Nephron (organoid): ENCODE data around the gene TEX36.
A peak's percentile ranks its signal among the peaks of the same experiment; 100 is the strongest.

Experiments
- H3K27ac Mint-ChIP-seq, 3 experiments: 2 replicates each; pipeline ENCODE4 v1.8.0; 2020; ENCODE audit warnings: mixed read lengths in 3 of 3, mild to moderate bottlenecking in 2 of 3, moderate library complexity in 1 of 3
- H3K27me3 Mint-ChIP-seq: 2 replicates; pipeline ENCODE4 v1.8.0; 2021; ENCODE audit warnings: low read depth, mild to moderate bottlenecking, moderate library complexity, mixed read lengths
- H3K36me3 Mint-ChIP-seq: 2 replicates; pipeline ENCODE4 v1.8.0; 2020; ENCODE audit warnings: low read depth, mixed read lengths
- H3K4me1 Mint-ChIP-seq: 2 replicates; pipeline ENCODE4 v1.8.0; 2020; ENCODE audit warnings: mixed read lengths
- H3K4me3 Mint-ChIP-seq, 3 experiments: 2 replicates each; pipeline ENCODE4 v1.8.0; 2020; ENCODE audit warnings: mild to moderate bottlenecking in 3 of 3, mixed read lengths in 3 of 3, moderate library complexity in 2 of 3
- H3K9me3 Mint-ChIP-seq: 2 replicates; pipeline ENCODE4 v1.8.0; 2020; ENCODE audit warnings: mixed read lengths
- TF ChIP-seq, protein P1 (sequence below), 3 experiments: fragments of 200-600 bp; sonication (generic); IDR thresholded peaks; one replicate each; pipeline ENCODE4 v1.5.0; 2021; ENCODE audit warnings: antibody characterized with exemption in 3 of 3; ENCODE audit not compliant: unreplicated experiment in 3 of 3

Gene TEX36

GRCh38 chr10:125693524-125693847, 10.5 kb upstream of the TEX36 start:
- H3K4me1 Mint-ChIP-seq = peaks cover 26% of the 10 kb centered on the region
- TF ChIP-seq, protein P1, sequence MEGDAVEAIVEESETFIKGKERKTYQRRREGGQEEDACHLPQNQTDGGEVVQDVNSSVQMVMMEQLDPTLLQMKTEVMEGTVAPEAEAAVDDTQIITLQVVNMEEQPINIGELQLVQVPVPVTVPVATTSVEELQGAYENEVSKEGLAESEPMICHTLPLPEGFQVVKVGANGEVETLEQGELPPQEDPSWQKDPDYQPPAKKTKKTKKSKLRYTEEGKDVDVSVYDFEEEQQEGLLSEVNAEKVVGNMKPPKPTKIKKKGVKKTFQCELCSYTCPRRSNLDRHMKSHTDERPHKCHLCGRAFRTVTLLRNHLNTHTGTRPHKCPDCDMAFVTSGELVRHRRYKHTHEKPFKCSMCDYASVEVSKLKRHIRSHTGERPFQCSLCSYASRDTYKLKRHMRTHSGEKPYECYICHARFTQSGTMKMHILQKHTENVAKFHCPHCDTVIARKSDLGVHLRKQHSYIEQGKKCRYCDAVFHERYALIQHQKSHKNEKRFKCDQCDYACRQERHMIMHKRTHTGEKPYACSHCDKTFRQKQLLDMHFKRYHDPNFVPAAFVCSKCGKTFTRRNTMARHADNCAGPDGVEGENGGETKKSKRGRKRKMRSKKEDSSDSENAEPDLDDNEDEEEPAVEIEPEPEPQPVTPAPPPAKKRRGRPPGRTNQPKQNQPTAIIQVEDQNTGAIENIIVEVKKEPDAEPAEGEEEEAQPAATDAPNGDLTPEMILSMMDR (IDR thresholded peaks at IDR 0.05; ENCODE audit: unreplicated experiment in 3 of 3) = no peak
- no peaks in the 10 kb centered on the region for H3K9me3 Mint-ChIP-seq
- no peaks in the 10 kb centered on the region for H3K36me3 Mint-ChIP-seq
- no peak overlapping the region for H3K27ac Mint-ChIP-seq
- no peak overlapping the region for H3K4me3 Mint-ChIP-seq
- H3K27me3 Mint-ChIP-seq = peaks cover 6% of the 10 kb centered on the region

DNA sequence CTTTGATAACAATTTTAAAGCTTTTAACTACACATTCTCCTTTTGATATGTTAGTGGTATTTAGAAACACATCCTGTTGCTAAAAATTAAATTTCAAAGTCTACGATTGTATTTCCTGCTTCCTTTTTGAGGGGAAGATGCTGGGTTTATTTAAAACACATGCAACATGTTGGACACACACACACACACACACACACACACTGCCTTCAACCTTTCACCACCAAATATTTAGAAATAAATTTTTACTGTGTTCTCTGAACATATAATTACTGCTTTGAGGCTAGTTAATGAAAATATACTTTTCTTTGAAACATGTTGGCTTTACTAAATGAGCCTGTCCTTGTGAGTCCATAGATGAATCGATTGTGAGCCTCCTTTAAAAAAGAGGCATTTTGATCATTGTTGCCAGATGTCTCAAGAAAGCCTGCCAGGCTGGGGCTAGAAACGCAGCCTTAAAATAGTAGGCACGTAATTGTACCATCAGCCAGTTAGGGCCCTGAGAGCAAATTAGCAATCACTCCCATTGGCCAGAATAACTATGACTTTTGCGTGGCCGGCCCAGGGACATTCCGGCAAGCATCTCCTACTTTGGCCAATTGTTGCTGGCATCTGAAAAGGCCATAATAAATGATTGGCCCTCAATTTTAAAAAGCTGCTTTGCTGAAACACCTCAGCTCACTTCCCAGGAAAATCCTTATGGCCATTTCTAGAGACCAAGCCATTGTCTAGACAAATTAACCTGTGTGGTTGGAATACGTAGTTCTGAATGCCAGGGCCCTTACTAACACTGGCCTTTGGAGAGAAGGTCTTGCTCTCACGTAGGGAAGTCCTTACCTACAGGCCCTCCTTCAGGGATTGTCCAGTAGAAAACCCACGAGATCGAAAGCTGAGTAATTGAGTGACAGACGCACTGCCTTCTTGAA, 9.9 kb upstream of the TEX36 start:
- TF ChIP-seq, protein P1 (IDR thresholded peaks at IDR 0.05; ENCODE audit: unreplicated experiment in 3 of 3) = no peak
- no peak overlapping the region for H3K27ac Mint-ChIP-seq
- peaks cover 6% of the 10 kb centered on the region for H3K27me3 Mint-ChIP-seq
- H3K9me3 Mint-ChIP-seq = no peaks in the 10 kb centered on the region
- H3K4me1 Mint-ChIP-seq = peaks cover 26% of the 10 kb centered on the region
- no peak overlapping the region for H3K4me3 Mint-ChIP-seq
- no peaks in the 10 kb centered on the region for H3K36me3 Mint-ChIP-seq

- Mint-ChIP-seq H3K4me3 (no peak overlapping the region), H3K36me3 (no peaks in the 10 kb centered on the region), H3K27me3 (peaks cover 6% of the 10 kb centered on the region), H3K4me1 (peaks cover 26% of the 10 kb centered on the region), H3K9me3 (no peaks in the 10 kb centered on the region), H3K27ac (no peak overlapping the region)
- TF ChIP-seq, protein P1 (IDR thresholded peaks at IDR 0.05; ENCODE audit: unreplicated experiment in 3 of 3) = no peak
Measured at GRCh38 chr10:125692196-125692595, 9.2 kb upstream of the TEX36 start.

DNA sequence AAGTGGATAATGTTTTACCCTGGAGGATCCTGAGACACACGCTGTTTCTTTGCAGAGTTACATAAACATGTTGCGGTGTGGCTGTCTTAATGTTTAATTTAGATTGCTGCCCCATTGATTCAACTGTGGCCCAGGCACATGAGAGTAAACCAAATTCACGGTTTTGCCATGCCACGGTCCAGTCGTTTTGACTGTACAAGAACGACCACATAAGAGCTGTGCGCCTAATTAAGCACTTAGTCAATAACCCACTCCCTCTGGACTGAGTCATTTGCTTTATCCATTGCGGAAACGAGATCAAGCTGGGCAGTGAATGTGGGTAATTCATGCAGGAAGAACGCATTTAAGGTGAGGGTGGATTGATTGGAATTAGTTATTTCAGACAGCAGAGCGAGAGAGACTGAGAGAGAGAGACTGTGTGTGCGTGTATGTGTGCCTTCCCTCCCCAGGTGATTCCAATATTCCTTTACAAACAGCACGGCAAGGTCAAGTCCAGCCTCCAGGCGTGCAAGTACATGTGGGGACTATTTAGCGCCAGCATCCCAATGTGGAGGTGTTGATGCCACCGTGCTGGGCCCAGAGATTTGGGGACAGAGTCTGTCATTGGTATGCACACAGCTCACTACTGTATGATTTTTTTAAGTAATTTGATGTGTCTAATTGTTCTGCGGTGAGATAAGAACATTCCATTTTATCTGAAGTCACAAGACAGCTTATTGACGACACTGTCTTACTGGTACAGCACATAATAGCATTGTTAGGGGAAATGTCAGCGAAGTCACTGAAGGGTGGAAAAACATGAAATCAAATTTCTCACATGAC, 8.4 kb upstream of the TEX36 start:
- H3K4me3 Mint-ChIP-seq = no peak overlapping the region
- H3K36me3 Mint-ChIP-seq = no peaks in the 10 kb centered on the region
- TF ChIP-seq, protein P1 (IDR thresholded peaks at IDR 0.05; ENCODE audit: unreplicated experiment in 3 of 3) = no peak
- H3K27me3 Mint-ChIP-seq = peaks cover 6% of the 10 kb centered on the region
- H3K4me1 Mint-ChIP-seq = peaks cover 26% of the 10 kb centered on the region
- H3K27ac Mint-ChIP-seq = peak overlapping the region in 1 of 3 experiments; percentile 41
- H3K9me3 Mint-ChIP-seq = no peaks in the 10 kb centered on the region

DNA sequence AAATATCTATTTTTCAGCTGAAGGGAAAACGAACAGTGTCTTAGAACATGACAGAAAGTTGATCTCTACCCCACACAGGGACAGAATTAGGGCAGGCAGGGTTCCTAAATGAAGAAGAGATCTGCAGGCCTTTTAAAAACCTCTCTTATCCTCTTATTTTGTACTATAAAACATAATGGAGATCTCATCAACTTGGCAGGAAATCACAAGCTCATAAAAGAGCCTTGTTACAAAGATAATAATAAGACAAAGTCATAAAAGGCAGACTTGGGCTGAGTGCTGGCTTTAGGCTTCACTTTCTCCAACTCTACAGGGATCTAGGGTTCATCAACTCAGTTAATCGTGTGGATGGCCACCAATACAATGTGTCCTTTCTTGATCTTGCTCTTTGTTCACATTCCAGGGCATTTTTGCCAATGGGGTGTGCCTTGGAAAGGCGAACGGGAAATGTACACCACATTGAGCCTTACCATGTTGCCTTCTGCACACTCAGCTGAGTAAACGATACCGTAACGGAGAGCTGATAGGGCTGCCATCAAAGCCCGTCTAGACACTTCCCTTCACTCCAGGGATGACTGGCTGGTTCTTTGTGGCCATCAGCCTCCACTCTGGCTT, 7.1 kb upstream of the TEX36 start:
- H3K9me3 Mint-ChIP-seq = no peaks in the 10 kb centered on the region
- H3K36me3 Mint-ChIP-seq = no peaks in the 10 kb centered on the region
- peaks cover 23% of the 10 kb centered on the region for H3K4me1 Mint-ChIP-seq
- TF ChIP-seq, protein P1 (IDR thresholded peaks at IDR 0.05; ENCODE audit: unreplicated experiment in 3 of 3) = no peak
- H3K27ac Mint-ChIP-seq = peak overlapping the region; percentile 37 to 58 (median 49)
- no peak overlapping the region for H3K4me3 Mint-ChIP-seq
- peaks cover 6% of the 10 kb centered on the region for H3K27me3 Mint-ChIP-seq
